Ammon's horn (tissue), 1 donor: ENCODE data around the gene BZW1.
"Not testable (repeated sequence)": the region's sequence is repeated elsewhere in the genome, so short reads cannot be mapped to it uniquely, and the experiment has no call there.

ENCODE experiments used
- DNase-seq: peaks from one replicate; pipeline ENCODE4 v3.0.0-alpha.2; 2016; ENCODE audit warnings: low spot score

The BZW1 gene

GRCh38 chr2:200791905-200792304, 19.8 kb upstream of the BZW1 start:
- no peak for DNase-seq

- no peak for DNase-seq
Observed at GRCh38 chr2:200794143-200794542, 17.6 kb upstream of the BZW1 start.

- no peak for DNase-seq
Observed at GRCh38 chr2:200795028-200795440, 16.7 kb upstream of the BZW1 start.

GRCh38 chr2:200796561-200796960, 15.1 kb upstream of the BZW1 start:
- no peak for DNase-seq

- no peak for DNase-seq
Observed at GRCh38 chr2:200797242-200797770, 14.4 kb upstream of the BZW1 start.

- DNase-seq, result no peak
Observed at GRCh38 chr2:200798514-200798913, 13.2 kb upstream of the BZW1 start.

GRCh38 chr2:200800458-200800857, 11.3 kb upstream of the BZW1 start:
- no peak for DNase-seq

GRCh38 chr2:200801431-200801830, 10.3 kb upstream of the BZW1 start:
- DNase-seq, result not testable (repeated sequence)

- no peak for DNase-seq
Observed at GRCh38 chr2:200809506-200810251, 2.0 kb upstream of the BZW1 start.

GRCh38 chr2:200810252-200810997, 1.3 kb upstream of the BZW1 start:
- peak; percentile 11 for DNase-seq

- no peak for DNase-seq
Observed at GRCh38 chr2:200810998-200811332, 745 bp upstream of the BZW1 start.

GRCh38 chr2:200812122-200813022, 662 bp downstream of the BZW1 start:
- DNase-seq, result peak; percentile 51

GRCh38 chr2:200814276-200814815, 2.6 kb downstream of the BZW1 start:
- no peak for DNase-seq

- DNase-seq, result no peak
Observed at GRCh38 chr2:200814917-200815316, 3.2 kb downstream of the BZW1 start.

- DNase-seq, result not testable (repeated sequence)
Observed at GRCh38 chr2:200818732-200819131, 7.0 kb downstream of the BZW1 start.

GRCh38 chr2:200820573-200821234, 9.0 kb downstream of the BZW1 start:
- DNase-seq, result no peak

- no peak for DNase-seq
Observed at GRCh38 chr2:200821686-200822245, 10.1 kb downstream of the BZW1 start.

GRCh38 chr2:200828104-200828503, 16.4 kb downstream of the BZW1 start:
- DNase-seq, result no peak

- no peak for DNase-seq
Observed at GRCh38 chr2:200828572-200829257, 17.0 kb downstream of the BZW1 start.

GRCh38 chr2:200829258-200829655, 17.5 kb downstream of the BZW1 start:
- no peak for DNase-seq

GRCh38 chr2:200834701-200835100, 23.0 kb downstream of the BZW1 start:
- DNase-seq, result no peak
